Subcutaneous preadipocyte (primary cell): ENCODE results near the gene GHDC. TPM values are rescaled to one million over a fixed set of nuclear protein-coding genes. Genes with fewer than 3 reads are reported as not detected.

Experiments used
- total RNA-seq: library from RNA; depleted of rRNA; stranded (reverse); fragments of >200 nt; gene quantifications from 2 replicates; pipeline ENCODE4 v1.2.3, GENCODE V29; 2012

The GHDC gene, protein sequence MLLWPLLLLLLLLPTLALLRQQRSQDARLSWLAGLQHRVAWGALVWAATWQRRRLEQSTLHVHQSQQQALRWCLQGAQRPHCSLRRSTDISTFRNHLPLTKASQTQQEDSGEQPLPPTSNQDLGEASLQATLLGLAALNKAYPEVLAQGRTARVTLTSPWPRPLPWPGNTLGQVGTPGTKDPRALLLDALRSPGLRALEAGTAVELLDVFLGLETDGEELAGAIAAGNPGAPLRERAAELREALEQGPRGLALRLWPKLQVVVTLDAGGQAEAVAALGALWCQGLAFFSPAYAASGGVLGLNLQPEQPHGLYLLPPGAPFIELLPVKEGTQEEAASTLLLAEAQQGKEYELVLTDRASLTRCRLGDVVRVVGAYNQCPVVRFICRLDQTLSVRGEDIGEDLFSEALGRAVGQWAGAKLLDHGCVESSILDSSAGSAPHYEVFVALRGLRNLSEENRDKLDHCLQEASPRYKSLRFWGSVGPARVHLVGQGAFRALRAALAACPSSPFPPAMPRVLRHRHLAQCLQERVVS
- total RNA-seq, result 9.0 and 15.1 TPM in 2 replicates

GRCh38 chr17:42193969-42194899 is at the start of gene GHDC:
TSS of gene GHDC (minus strand) at chr17:42194494. CDS start at chr17:42193581, 913 bp downstream.

DNA sequence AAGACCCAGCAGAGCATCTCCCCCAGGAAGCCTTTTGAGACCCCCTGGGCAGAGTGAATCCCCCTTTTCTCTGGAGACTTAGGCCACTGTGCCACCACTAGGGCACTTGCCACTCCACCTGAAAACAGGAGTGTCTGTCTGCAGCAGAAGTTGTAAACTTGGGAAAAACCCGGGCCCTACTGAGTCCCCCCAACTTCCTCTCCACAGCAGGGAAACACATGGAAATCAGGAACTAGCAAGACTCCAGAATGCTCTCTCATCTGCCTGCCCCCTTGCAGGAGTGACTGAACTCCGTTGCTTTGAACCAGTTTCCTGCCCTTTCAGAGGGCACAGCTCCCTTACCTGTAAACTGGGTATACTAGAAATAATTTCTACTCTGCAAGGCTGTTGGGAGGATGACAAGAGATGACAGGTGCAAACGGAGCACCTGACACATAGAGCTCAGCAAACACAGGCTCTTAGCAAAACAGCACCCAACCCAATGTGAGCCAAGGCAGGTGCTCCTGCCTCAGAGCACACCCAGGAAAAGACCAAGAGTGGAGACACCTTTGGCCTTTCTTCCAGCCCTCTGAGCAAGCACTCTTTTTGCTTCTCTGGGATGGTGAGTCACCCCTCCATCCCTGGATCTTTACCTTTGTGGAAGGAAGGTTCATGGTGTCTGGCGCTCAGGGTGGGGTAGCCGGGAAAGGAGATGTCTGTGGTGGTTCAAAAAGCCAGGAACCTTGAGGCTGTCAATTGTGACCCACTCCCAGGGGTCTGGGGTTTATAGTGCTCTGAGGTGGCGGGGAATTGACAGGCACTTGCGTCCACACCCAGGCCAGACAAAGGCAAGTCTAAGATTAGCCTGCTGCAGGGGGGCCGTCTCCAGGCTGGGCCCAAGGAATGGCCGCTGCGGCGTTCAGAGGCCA is 9.3 kb downstream of the GHDC start, which contains the start of gene HCRT:
HCRT (minus strand) TSS at position 740 of the 908 bp plus-strand sequence; CDS start at position 653, 87 bp downstream.

GRCh38 chr17:42180922-42181850 is 13.1 kb downstream of the GHDC start, which contains the start of gene KCNH4:
TSS of gene KCNH4 (minus strand) at chr17:42181142. CDS start at chr17:42180945, 197 bp downstream.

Other genes starting within 250 kb of the GHDC start
- 48.5 and 54.0 TPM in 2 replicates for gene CNP, start 227.7 kb downstream of the GHDC start, total RNA-seq
- gene DNAJC7, start 177.1 kb downstream of the GHDC start, total RNA-seq, result 64.3 and 78.8 TPM in 2 replicates
- 19.5 and 26.0 TPM in 2 replicates for gene NKIRAS2, start 174.4 kb downstream of the GHDC start, total RNA-seq
- gene C17orf113, start 143.9 kb downstream of the GHDC start, total RNA-seq, result under 0.01 and 0.37 TPM in 2 replicates
- gene ZNF385C, start 96.0 kb downstream of the GHDC start, total RNA-seq, result not detected in 2 replicates
- gene DHX58, start 81.8 kb downstream of the GHDC start, total RNA-seq, result 4.5 and 7.0 TPM in 2 replicates
- gene KAT2A, start 73.1 kb downstream of the GHDC start, total RNA-seq, result 13.6 and 15.6 TPM in 2 replicates
- gene HSPB9, start 71.7 kb downstream of the GHDC start, total RNA-seq, result not detected in 2 replicates
- gene RAB5C, start 39.5 kb downstream of the GHDC start, total RNA-seq, result 86.7 and 87.2 TPM in 2 replicates
- not detected in 2 replicates for gene KCNH4, start 13.4 kb downstream of the GHDC start, total RNA-seq
- gene HCRT, start 9.0 kb downstream of the GHDC start, total RNA-seq, result not detected in 2 replicates
- gene STAT5B, start 81.9 kb upstream of the GHDC start, total RNA-seq, result 22.0 and 26.2 TPM in 2 replicates
- 9.6 and 19.1 TPM in 2 replicates for gene STAT5A, start 94.0 kb upstream of the GHDC start, total RNA-seq
- 79.4 and 92.6 TPM in 2 replicates for gene STAT3, start 193.9 kb upstream of the GHDC start, total RNA-seq
- 515 and 628 TPM in 2 replicates for gene CAVIN1, start 228.8 kb upstream of the GHDC start, total RNA-seq